ENCODE data around the gene SMS. TPM values are rescaled to one million over a fixed set of nuclear protein-coding genes. Genes with fewer than 3 reads are reported as not detected.

SMS gene
- total RNA-seq, 2 donors from 2014 or later = 57.0 to 116 TPM

DNA sequence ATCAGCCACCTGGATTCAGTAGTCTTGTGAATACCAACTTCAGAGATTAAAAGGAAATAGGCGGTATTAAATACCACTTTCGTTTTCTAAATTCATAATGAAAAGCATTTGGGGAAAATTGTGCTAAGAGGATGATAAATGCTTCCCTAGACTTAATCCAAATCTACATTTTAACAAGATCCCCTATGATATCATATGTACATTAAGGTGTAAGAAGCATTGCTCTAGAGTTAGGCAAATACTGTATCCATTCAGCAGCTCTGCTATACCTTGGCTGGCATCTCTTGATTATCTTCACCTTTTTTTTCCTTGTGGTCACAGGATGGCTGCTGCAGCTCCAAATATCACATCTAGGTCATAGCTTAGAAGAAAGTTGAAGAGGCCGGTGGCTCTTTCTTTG lies 51.0 kb downstream of the SMS start:
- DNase-seq (ENCODE audit: low spot score) = no peak
- intact Hi-C loops (cut with DNase I) = no loop called here
- H3K9me3 ChIP-seq = no peaks in the 10 kb centered on the region

DNA sequence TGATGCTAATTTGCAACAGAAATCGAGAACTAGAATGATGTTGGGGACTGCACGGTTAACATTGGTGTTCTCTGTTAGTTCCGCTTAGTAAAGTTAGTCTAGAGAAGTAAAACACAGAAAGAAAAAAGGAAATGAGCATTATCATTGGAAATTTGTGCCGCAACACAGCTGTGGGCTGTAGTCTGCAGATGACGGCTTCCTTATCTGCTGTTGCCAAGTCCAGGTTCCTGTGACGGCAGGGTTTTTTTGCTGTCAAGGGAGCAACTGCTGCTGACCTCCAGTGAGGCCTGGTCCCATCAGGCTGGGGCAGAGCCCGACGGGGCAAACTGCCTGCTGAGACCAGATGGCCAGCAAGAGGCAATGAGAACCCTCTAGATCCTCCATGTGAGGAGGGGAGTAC lies 52.8 kb downstream of the SMS start:
- intact Hi-C loops (cut with DNase I) = no loop called here
- Histone ChIP-seq H3K4me1 (replicated peaks) (no peaks in the 10 kb centered on the region), H3K36me3 (no peaks in the 10 kb centered on the region), H3K9me3 (no peaks in the 10 kb centered on the region), H3K4me3 (no peak overlapping the region), H3K27ac (no peak overlapping the region), H3K27me3 (replicated peaks; ENCODE audit: insufficient read depth) (no peaks in the 10 kb centered on the region)
- WGBS = 99% methylated on average over 5 of the region's 8 CpGs
- TF ChIP-seq, protein P1, sequence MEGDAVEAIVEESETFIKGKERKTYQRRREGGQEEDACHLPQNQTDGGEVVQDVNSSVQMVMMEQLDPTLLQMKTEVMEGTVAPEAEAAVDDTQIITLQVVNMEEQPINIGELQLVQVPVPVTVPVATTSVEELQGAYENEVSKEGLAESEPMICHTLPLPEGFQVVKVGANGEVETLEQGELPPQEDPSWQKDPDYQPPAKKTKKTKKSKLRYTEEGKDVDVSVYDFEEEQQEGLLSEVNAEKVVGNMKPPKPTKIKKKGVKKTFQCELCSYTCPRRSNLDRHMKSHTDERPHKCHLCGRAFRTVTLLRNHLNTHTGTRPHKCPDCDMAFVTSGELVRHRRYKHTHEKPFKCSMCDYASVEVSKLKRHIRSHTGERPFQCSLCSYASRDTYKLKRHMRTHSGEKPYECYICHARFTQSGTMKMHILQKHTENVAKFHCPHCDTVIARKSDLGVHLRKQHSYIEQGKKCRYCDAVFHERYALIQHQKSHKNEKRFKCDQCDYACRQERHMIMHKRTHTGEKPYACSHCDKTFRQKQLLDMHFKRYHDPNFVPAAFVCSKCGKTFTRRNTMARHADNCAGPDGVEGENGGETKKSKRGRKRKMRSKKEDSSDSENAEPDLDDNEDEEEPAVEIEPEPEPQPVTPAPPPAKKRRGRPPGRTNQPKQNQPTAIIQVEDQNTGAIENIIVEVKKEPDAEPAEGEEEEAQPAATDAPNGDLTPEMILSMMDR (IDR thresholded peaks at IDR 0.05) = no peak
- TF ChIP-seq POLR2A (IDR thresholded peaks at IDR 0.05) (no peak), POLR2AphosphoS5 (IDR thresholded peaks at IDR 0.05) (no peak)
- no peak for DNase-seq (ENCODE audit: low spot score)

More for the DNA sequence above, 51.0 kb downstream of the SMS start:
- Histone ChIP-seq H3K27ac (no peak overlapping the region), H3K27me3 (replicated peaks; ENCODE audit: insufficient read depth) (no peaks in the 10 kb centered on the region), H3K4me1 (replicated peaks) (no peaks in the 10 kb centered on the region), H3K36me3 (no peaks in the 10 kb centered on the region), H3K4me3 (no peak overlapping the region)
- no peak for TF ChIP-seq POLR2AphosphoS5 (IDR thresholded peaks at IDR 0.05)
- TF ChIP-seq, protein P1 (IDR thresholded peaks at IDR 0.05) = no peak
- TF ChIP-seq POLR2A (IDR thresholded peaks at IDR 0.05) = no peak
- 94% methylated on average over 3 of the region's 3 CpGs for WGBS

DNA sequence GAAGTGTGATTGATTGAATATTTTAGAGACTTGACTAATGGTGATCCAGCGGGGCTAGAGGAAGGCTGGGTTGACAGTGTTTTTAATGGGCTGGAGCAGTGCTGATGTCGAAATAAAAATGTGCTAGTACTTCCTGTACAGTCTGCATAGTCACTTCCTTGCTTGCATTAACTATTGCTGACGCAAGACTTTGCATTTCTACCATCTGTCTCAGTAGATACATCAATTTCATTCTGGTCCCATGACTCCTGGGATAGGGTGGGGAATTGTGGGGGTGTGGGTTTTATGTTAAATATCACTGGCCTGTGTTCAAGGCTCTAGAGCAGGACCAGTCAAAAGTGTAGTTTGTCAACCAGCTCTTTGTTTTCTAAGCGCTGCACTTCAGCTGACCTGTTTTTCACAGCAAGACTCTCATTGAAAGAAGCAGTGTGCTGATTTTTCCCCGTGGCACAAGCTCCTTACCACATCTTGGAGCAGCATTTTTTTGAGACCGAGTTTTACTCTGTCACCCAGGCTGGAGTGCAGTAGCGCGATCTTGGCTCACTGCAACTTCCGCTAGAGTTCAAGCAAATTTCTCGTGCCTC lies 56.5 kb downstream of the SMS start:
- H3K4me3 ChIP-seq = no peak overlapping the region
- no peaks in the 10 kb centered on the region for H3K9me3 ChIP-seq
- intact Hi-C loops (cut with DNase I) = no loop called here
- H3K27ac ChIP-seq = no peak overlapping the region
- TF ChIP-seq, protein P1 (IDR thresholded peaks at IDR 0.05) = no peak
- no peak for TF ChIP-seq POLR2A (IDR thresholded peaks at IDR 0.05)
- no peak for TF ChIP-seq POLR2AphosphoS5 (IDR thresholded peaks at IDR 0.05)
- no peaks in the 10 kb centered on the region for H3K36me3 ChIP-seq
- DNase-seq (ENCODE audit: low spot score) = no peak
- no peaks in the 10 kb centered on the region for H3K27me3 ChIP-seq (replicated peaks; ENCODE audit: insufficient read depth)
- WGBS = 79% methylated on average over 10 of the region's 10 CpGs
- H3K4me1 ChIP-seq (replicated peaks) = no peaks in the 10 kb centered on the region

DNA sequence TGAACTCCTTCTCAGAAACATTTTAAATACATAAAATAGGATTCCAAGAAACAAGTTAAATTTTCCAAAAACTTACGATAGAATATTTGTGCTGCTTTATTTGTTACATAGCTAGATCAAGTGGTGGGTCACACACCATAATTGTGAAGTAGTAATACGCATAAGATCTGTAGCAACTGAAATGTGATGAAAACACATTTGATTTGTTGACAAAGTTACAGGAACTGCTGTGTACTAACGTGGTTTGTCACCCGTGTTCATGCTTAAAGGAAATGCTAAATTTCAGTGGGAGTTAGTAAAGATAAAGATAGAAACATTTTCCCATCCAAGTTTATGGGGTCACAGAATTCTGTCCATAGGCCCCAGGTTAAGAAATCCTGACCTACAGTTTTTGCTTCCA lies 57.5 kb downstream of the SMS start:
- Histone ChIP-seq H3K4me3 (no peak overlapping the region), H3K36me3 (no peaks in the 10 kb centered on the region), H3K27ac (no peak overlapping the region), H3K4me1 (replicated peaks) (no peaks in the 10 kb centered on the region), H3K9me3 (no peaks in the 10 kb centered on the region), H3K27me3 (replicated peaks; ENCODE audit: insufficient read depth) (no peaks in the 10 kb centered on the region)
- intact Hi-C loops (cut with DNase I) = no loop called here
- TF ChIP-seq POLR2A (IDR thresholded peaks at IDR 0.05) (no peak), POLR2AphosphoS5 (IDR thresholded peaks at IDR 0.05) (no peak)
- TF ChIP-seq, protein P1 (IDR thresholded peaks at IDR 0.05) = no peak
- WGBS = 73% methylated on average over 4 of the region's 4 CpGs
- DNase-seq (ENCODE audit: low spot score) = no peak

DNA sequence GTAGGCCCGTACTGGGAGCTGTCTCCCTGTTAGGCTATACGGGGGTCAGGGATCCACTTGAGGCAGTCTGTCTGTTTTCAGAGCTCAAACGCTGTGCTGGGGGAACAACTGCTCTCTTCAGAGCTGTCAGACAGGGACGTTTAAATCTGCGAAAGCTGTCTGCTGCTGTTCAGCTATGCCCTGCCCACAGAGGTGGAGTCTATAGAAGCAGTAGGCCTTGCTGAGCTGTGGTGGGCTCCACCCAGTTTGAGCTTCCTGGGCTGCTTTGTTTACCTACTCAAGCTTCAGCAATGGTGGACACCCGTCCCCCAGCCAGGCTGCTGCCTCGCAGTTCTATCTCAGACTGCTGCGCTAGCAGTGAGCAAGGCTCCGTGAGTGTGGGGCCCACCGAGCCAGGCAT lies 64.4 kb downstream of the SMS start:
- Histone ChIP-seq H3K9me3 (no peaks in the 10 kb centered on the region), H3K4me1 (replicated peaks) (no peaks in the 10 kb centered on the region), H3K27me3 (replicated peaks; ENCODE audit: insufficient read depth) (no peaks in the 10 kb centered on the region), H3K4me3 (no peak overlapping the region), H3K27ac (no peak overlapping the region), H3K36me3 (no peaks in the 10 kb centered on the region)
- intact Hi-C loops (cut with DNase I) = no loop called here
- WGBS = 91% methylated on average over 5 of the region's 10 CpGs
- DNase-seq (ENCODE audit: low spot score) = no peak
- TF ChIP-seq POLR2AphosphoS5 (IDR thresholded peaks at IDR 0.05) (no peak), POLR2A (IDR thresholded peaks at IDR 0.05) (no peak)
- TF ChIP-seq, protein P1 (IDR thresholded peaks at IDR 0.05) = no peak
